Smooth muscle cell (in vitro differentiated cells): ENCODE results near the gene DLG2. TPM values are rescaled to one million over a fixed set of nuclear protein-coding genes. Genes with fewer than 3 reads are reported as not detected.
A peak's percentile ranks its signal among the peaks of the same experiment; 100 is the strongest.

ENCODE experiments used
- DNase-seq: peaks from one replicate; lab custom pipeline; 2025; ENCODE audit not compliant: unreplicated experiment; lab: John Stamatoyannopoulos, UW
- H2AFZ ChIP-seq: fragments of 200-600 bp; sonication (generic); 2 replicates; pipeline ENCODE4 v1.6.0; 2016; ENCODE audit warnings: antibody characterized with exemption, low read depth, mild to moderate bottlenecking
- H3F3A ChIP-seq: fragments of 200-600 bp; sonication (generic); 2 replicates; pipeline ENCODE4 v1.6.0; 2017; ENCODE audit warnings: antibody characterized with exemption, low read depth
- H3K27ac ChIP-seq: fragments of 200-600 bp; sonication (generic); 2 replicates; pipeline ENCODE4 v1.5.1; 2016; ENCODE audit warnings: low read depth, mild to moderate bottlenecking
- H3K27me3 ChIP-seq: fragments of 200-600 bp; sonication (generic); 2 replicates; pipeline ENCODE4 v1.6.1; 2016; ENCODE audit warnings: low read depth, mild to moderate bottlenecking
- H3K36me3 ChIP-seq: fragments of 200-600 bp; sonication (generic); 2 replicates; pipeline ENCODE4 v1.5.1; 2016; ENCODE audit warnings: low read depth
- H3K4me1 ChIP-seq: fragments of 200-600 bp; sonication (generic); 2 replicates; pipeline ENCODE4 v1.5.1; 2016; ENCODE audit warnings: low read depth
- H3K4me2 ChIP-seq: fragments of 200-600 bp; sonication (generic); 2 replicates; pipeline ENCODE4 v1.6.0; 2016; ENCODE audit warnings: mild to moderate bottlenecking
- H3K4me3 ChIP-seq: fragments of 200-600 bp; sonication (generic); 2 replicates; pipeline ENCODE4 v1.5.1; 2016; ENCODE audit warnings: mild to moderate bottlenecking
- H3K79me2 ChIP-seq: fragments of 200-600 bp; sonication (generic); 2 replicates; pipeline ENCODE4 v1.6.0; 2016; ENCODE audit warnings: low read depth, mild to moderate bottlenecking
- H3K9ac ChIP-seq: fragments of 200-600 bp; sonication (generic); 2 replicates; pipeline ENCODE4 v1.6.0; 2016; ENCODE audit warnings: low read depth
- H3K9me3 ChIP-seq: fragments of 200-600 bp; sonication (generic); replicated peaks from 2 replicates; pipeline ENCODE4 v1.5.1; 2016; ENCODE audit warnings: low read depth
- H4K20me1 ChIP-seq: fragments of 200-600 bp; sonication (generic); 2 replicates; pipeline ENCODE4 v1.6.0; 2016; ENCODE audit warnings: low read depth
- CTCF ChIP-seq: fragments of 200-600 bp; sonication (generic); IDR thresholded peaks from 2 replicates; pipeline ENCODE4 v1.5.1; 2017; ENCODE audit warnings: borderline replicate concordance, mild to moderate bottlenecking, antibody characterized with exemption; ENCODE audit not compliant: insufficient read depth, poor library complexity, severe bottlenecking
- WGBS: methylation state at CpG from one replicate; pipeline ENCODE4 v1.1.7; 2016; ENCODE audit warnings: low lambda C conversion rate; 5-methylcytosine and 5-hydroxymethylcytosine counted together
- polyA plus RNA-seq: library from polyadenylated mRNA; unstranded; fragments of >200 nt; fragmentation: Nextera tagmentation; extraction: Ambion mirVana; gene quantifications from 2 replicates; pipeline ENCODE4 v1.2.1, GENCODE V29; 2016
- total RNA-seq: library from RNA; depleted of rRNA; stranded (reverse); fragments of >200 nt; gene quantifications from 2 replicates; pipeline ENCODE4 v1.2.3, GENCODE V29; 2014

DLG2 gene
- total and polyA plus RNA-seq, 2 experiments from 2014 or later = 0.74 to 1.1 TPM

- H3K79me2 ChIP-seq = no peaks in the 10 kb centered on the region
- no peak overlapping the region for H3K4me2 ChIP-seq
- H3K27ac ChIP-seq = no peak overlapping the region
- H2AFZ ChIP-seq = no peak overlapping the region
- H3K27me3 ChIP-seq = no peaks in the 10 kb centered on the region
- H3K9ac ChIP-seq = no peak overlapping the region
- 100% methylated on average over 1 of the region's 1 CpG for WGBS
- H3K36me3 ChIP-seq = no peaks in the 10 kb centered on the region
- H4K20me1 ChIP-seq = no peaks in the 10 kb centered on the region
- no peaks in the 10 kb centered on the region for H3K9me3 ChIP-seq
- H3K4me1 ChIP-seq = no peaks in the 10 kb centered on the region
- no peaks in the 10 kb centered on the region for H3F3A ChIP-seq
- TF ChIP-seq CTCF = no peak
- no peak for DNase-seq
- no peak overlapping the region for H3K4me3 ChIP-seq
Observed at GRCh38 chr11:85481862-85482261, 145.3 kb downstream of the DLG2 start.

GRCh38 chr11:85475660-85476517 lies 151.3 kb downstream of the DLG2 start:
- 71% methylated on average over 7 of the region's 7 CpGs for WGBS
- no peaks in the 10 kb centered on the region for H3K79me2 ChIP-seq
- TF ChIP-seq CTCF = no peak
- H3K9me3 ChIP-seq = no peaks in the 10 kb centered on the region
- H3K4me2 ChIP-seq = no peak overlapping the region
- no peaks in the 10 kb centered on the region for H3K27me3 ChIP-seq
- H3K36me3 ChIP-seq = no peaks in the 10 kb centered on the region
- no peak for DNase-seq
- no peaks in the 10 kb centered on the region for H4K20me1 ChIP-seq
- no peak overlapping the region for H3K4me3 ChIP-seq
- H3K9ac ChIP-seq = no peak overlapping the region
- H3K4me1 ChIP-seq = no peaks in the 10 kb centered on the region
- peak overlapping the region; percentile 7 for H2AFZ ChIP-seq
- no peak overlapping the region for H3K27ac ChIP-seq
- H3F3A ChIP-seq = no peaks in the 10 kb centered on the region

- H3K9ac ChIP-seq = no peak overlapping the region
- no peak for TF ChIP-seq CTCF
Observed at GRCh38 chr11:85472953-85473352, 154.2 kb downstream of the DLG2 start.

GRCh38 chr11:85464283-85464682 lies 162.9 kb downstream of the DLG2 start:
- Histone ChIP-seq H3K4me1 (no peaks in the 10 kb centered on the region), H3K4me3 (no peak overlapping the region), H3K9me3 (no peaks in the 10 kb centered on the region), H2AFZ (no peak overlapping the region), H3K27ac (no peak overlapping the region), H3K36me3 (no peaks in the 10 kb centered on the region), H3K79me2 (no peaks in the 10 kb centered on the region), H3K4me2 (no peak overlapping the region), H4K20me1 (no peaks in the 10 kb centered on the region), H3F3A (no peaks in the 10 kb centered on the region), H3K27me3 (no peaks in the 10 kb centered on the region), H3K9ac (no peak overlapping the region)
- no peak for TF ChIP-seq CTCF
- 94% methylated on average over 2 of the region's 2 CpGs for WGBS
- no peak for DNase-seq

More at GRCh38 chr11:85472953-85473352, 154.2 kb downstream of the DLG2 start:
- Histone ChIP-seq H3K36me3 (no peaks in the 10 kb centered on the region), H3K27me3 (no peaks in the 10 kb centered on the region), H3K4me2 (no peak overlapping the region), H3K4me3 (no peak overlapping the region), H3K4me1 (no peaks in the 10 kb centered on the region), H3K9me3 (no peaks in the 10 kb centered on the region), H3K79me2 (no peaks in the 10 kb centered on the region), H4K20me1 (no peaks in the 10 kb centered on the region), H3F3A (no peaks in the 10 kb centered on the region), H3K27ac (no peak overlapping the region), H2AFZ (no peak overlapping the region)
- no peak for DNase-seq
- WGBS = 98% methylated on average over 6 of the region's 6 CpGs
